ENCODE results near the gene CMIP. TPM values are rescaled to one million over a fixed set of nuclear protein-coding genes. Genes with fewer than 3 reads are reported as not detected.

The CMIP gene
- 12.3 and 15.7 TPM in 2 replicates for total RNA-seq (ENCODE audit: low replicate concordance)

GRCh38 chr16:81444448-81445121 is at the start of gene CMIP:
Gene CMIP, plus strand, starts transcription at chr16:81444808.
- H3K4me3 ChIP-seq (ENCODE audit: low read depth, low read length), result peak within 1 kb of the TSS; percentile 86
- DNase-seq (ENCODE audit: low read depth), result peak; percentile 73
- TF ChIP-seq, protein P1, sequence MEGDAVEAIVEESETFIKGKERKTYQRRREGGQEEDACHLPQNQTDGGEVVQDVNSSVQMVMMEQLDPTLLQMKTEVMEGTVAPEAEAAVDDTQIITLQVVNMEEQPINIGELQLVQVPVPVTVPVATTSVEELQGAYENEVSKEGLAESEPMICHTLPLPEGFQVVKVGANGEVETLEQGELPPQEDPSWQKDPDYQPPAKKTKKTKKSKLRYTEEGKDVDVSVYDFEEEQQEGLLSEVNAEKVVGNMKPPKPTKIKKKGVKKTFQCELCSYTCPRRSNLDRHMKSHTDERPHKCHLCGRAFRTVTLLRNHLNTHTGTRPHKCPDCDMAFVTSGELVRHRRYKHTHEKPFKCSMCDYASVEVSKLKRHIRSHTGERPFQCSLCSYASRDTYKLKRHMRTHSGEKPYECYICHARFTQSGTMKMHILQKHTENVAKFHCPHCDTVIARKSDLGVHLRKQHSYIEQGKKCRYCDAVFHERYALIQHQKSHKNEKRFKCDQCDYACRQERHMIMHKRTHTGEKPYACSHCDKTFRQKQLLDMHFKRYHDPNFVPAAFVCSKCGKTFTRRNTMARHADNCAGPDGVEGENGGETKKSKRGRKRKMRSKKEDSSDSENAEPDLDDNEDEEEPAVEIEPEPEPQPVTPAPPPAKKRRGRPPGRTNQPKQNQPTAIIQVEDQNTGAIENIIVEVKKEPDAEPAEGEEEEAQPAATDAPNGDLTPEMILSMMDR (IDR thresholded peaks at IDR 0.05; ENCODE audit: insufficient read depth, low read length), result no peak

GRCh38 chr16:81394966-81395655 is 49.5 kb upstream of the CMIP start:
- DNase-seq (ENCODE audit: low read depth), result peak; percentile 70
- no peak overlapping the region for H3K4me3 ChIP-seq (ENCODE audit: low read depth, low read length)
- TF ChIP-seq, protein P1 (IDR thresholded peaks at IDR 0.05; ENCODE audit: insufficient read depth, low read length), result no peak

DNA sequence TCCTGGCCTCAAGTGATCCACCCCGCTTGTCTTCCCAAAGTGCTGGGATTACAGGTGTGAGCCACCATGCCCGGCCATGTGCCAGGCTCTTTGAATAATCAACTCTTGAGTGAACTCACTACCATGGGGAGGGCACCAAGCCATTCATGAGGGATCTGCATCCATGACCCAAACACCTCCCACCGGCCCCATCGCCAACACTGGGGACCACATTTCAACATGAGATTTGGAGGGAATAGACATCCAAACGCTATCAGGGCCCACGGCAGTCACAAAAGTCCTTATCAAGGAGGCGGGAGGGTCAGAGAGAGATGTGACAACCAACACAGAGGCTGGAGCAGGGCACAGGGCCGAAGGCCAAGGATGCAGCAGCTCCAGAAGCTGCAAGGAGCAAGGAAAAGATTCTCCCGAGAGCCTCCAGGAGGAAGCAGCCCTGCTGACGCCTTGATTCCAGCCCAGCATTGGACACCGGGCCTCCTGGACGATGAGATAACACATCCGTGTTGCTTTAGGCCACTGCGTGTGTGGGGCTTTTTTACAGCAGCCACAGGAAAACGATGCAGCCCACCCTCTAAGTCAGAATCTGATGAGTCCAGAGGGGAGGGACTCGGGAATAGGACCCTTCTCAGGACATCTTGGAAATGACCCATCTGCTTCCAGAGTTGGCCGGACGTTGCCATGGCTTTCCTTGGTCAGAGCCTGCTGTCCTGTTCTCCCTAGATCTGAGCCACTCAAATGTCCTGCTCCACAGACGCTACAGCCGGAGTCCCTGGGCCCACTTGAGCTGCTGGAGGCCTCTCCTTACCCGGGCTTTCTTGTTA is 47.3 kb upstream of the CMIP start:
- no peak overlapping the region for H3K4me3 ChIP-seq (ENCODE audit: low read depth, low read length)
- TF ChIP-seq, protein P1 (IDR thresholded peaks at IDR 0.05; ENCODE audit: insufficient read depth, low read length), result no peak
- DNase-seq (ENCODE audit: low read depth), result no peak

GRCh38 chr16:81397879-81398520 is 46.6 kb upstream of the CMIP start:
- TF ChIP-seq, protein P1 (IDR thresholded peaks at IDR 0.05; ENCODE audit: insufficient read depth, low read length), result no peak
- H3K4me3 ChIP-seq (ENCODE audit: low read depth, low read length), result no peak overlapping the region

DNA sequence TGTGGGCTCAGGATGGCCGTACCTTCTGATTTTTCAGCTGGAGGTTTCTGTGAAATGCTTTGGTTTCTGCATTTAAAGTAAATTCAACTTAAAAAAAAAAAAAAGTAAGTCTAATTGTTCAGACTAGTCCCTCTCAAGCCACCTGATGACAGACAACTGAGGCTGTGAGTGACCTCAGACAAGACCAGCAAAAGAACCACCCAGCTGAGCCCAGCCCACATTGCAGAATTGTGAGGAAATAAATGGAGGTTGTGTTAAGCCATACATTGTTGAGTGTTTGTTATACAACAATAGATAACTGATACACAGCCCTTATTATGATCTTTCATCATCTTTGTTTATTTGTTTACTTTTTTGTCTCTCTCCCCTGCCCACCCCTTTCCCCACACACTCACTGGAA is 44.7 kb upstream of the CMIP start:
- no peak overlapping the region for H3K4me3 ChIP-seq (ENCODE audit: low read depth, low read length)
- TF ChIP-seq, protein P1 (IDR thresholded peaks at IDR 0.05; ENCODE audit: insufficient read depth, low read length), result no peak
- no peak for DNase-seq (ENCODE audit: low read depth)

More at GRCh38 chr16:81397879-81398520, 46.6 kb upstream of the CMIP start:
- DNase-seq (ENCODE audit: low read depth), result no peak
